WTC11 (cell line): Measurements from ENCODE around the gene SPATA18.

ENCODE experiments used
- CBFB ChIP-seq: sonication (generic); formaldehyde crosslinking; IDR thresholded peaks from 2 replicates; pipeline ENCODE4 v1.8.1; 2022; ENCODE audit warnings: mild to moderate bottlenecking, low read depth, missing genetic modification reagents
- CTCF ChIP-seq: fragments of 200-600 bp; IDR thresholded peaks from 2 replicates; pipeline ENCODE4 v1.8.0; 2022; ENCODE audit warnings: antibody characterized with exemption
- FOXP4 ChIP-seq: sonication (generic); formaldehyde crosslinking; IDR thresholded peaks from 2 replicates; pipeline ENCODE4 v1.8.0; 2022; ENCODE audit warnings: mild to moderate bottlenecking, missing genetic modification reagents
- GABPB1 ChIP-seq: sonication (generic); formaldehyde crosslinking; IDR thresholded peaks from 2 replicates; pipeline ENCODE4 v1.8.1; 2023; ENCODE audit warnings: mild to moderate bottlenecking, missing genetic modification reagents
- SOX15 ChIP-seq: fragments of 250-450 bp; sonication (Bioruptor Pico); IDR thresholded peaks from 2 replicates; pipeline ENCODE4 v1.9.0; 2021; ENCODE audit warnings: mild to moderate bottlenecking

GRCh38 chr4:52112411-52112810, 61.3 kb downstream of the SPATA18 start:
- TF ChIP-seq SOX15 (no peak), GABPB1 (CRISPR knock-in tag) (no peak), FOXP4 (CRISPR knock-in tag) (no peak), CTCF (no peak), CBFB (CRISPR knock-in tag) (no peak)
